ENCODE measurements around the gene PACRG.

PACRG gene

GRCh38 chr6:163308629-163309440 is 581.1 kb downstream of the PACRG start:
- TF ChIP-seq CREB1 (IDR thresholded peaks at IDR 0.05; ENCODE audit: low read depth), result no peak
- TF ChIP-seq REST (IDR thresholded peaks at IDR 0.05; ENCODE audit: low read depth), result no peak
- no peak for TF ChIP-seq USF1 (IDR thresholded peaks at IDR 0.05)
- TF ChIP-seq NFIC (IDR thresholded peaks at IDR 0.05), result no peak
- no peak for TF ChIP-seq MAX (IDR thresholded peaks at IDR 0.05)
- no peak for TF ChIP-seq RAD21 (IDR thresholded peaks at IDR 0.05; ENCODE audit: low read depth)
- TF ChIP-seq ZBTB7A (IDR thresholded peaks at IDR 0.05; ENCODE audit: low read depth), result no peak

- TF ChIP-seq REST (IDR thresholded peaks at IDR 0.05; ENCODE audit: low read depth), result no peak
- TF ChIP-seq TEAD4 (IDR thresholded peaks at IDR 0.05), result no peak
- TF ChIP-seq RAD21 (IDR thresholded peaks at IDR 0.05; ENCODE audit: low read depth), result no peak
Observed at GRCh38 chr6:163309491-163310026, 581.8 kb downstream of the PACRG start.

- TF ChIP-seq NFIC (IDR thresholded peaks at IDR 0.05), result no peak
- no peak for TF ChIP-seq MAX (IDR thresholded peaks at IDR 0.05)
- no peak for TF ChIP-seq CEBPB (IDR thresholded peaks at IDR 0.05)
- TF ChIP-seq EGR1 (IDR thresholded peaks at IDR 0.05), result no peak
- no peak for TF ChIP-seq TCF12 (IDR thresholded peaks at IDR 0.05; ENCODE audit: low read depth)
- no peak for TF ChIP-seq TAF1 (IDR thresholded peaks at IDR 0.05; ENCODE audit: low read depth)
- no peak for TF ChIP-seq ZBTB7A (IDR thresholded peaks at IDR 0.05; ENCODE audit: low read depth)
- no peak for TF ChIP-seq TEAD4 (IDR thresholded peaks at IDR 0.05)
- TF ChIP-seq RAD21 (IDR thresholded peaks at IDR 0.05; ENCODE audit: low read depth), result no peak
- TF ChIP-seq REST (IDR thresholded peaks at IDR 0.05; ENCODE audit: low read depth), result no peak
- no peak for TF ChIP-seq CREB1 (IDR thresholded peaks at IDR 0.05; ENCODE audit: low read depth)
Observed at GRCh38 chr6:163310096-163310972, 582.6 kb downstream of the PACRG start.

GRCh38 chr6:163310973-163311383 is 583.2 kb downstream of the PACRG start:
- no peak for TF ChIP-seq YY1 (IDR thresholded peaks at IDR 0.05; ENCODE audit: low read depth)
- TF ChIP-seq FOXM1 (IDR thresholded peaks at IDR 0.05; ENCODE audit: borderline replicate concordance, low read depth), result no peak
- no peak for TF ChIP-seq MAX (IDR thresholded peaks at IDR 0.05)
- no peak for TF ChIP-seq EGR1 (IDR thresholded peaks at IDR 0.05)
- no peak for TF ChIP-seq TCF12 (IDR thresholded peaks at IDR 0.05; ENCODE audit: low read depth)
- TF ChIP-seq NFIC (IDR thresholded peaks at IDR 0.05), result no peak
- no peak for TF ChIP-seq ZBTB7A (IDR thresholded peaks at IDR 0.05; ENCODE audit: low read depth)
- no peak for TF ChIP-seq TEAD4 (IDR thresholded peaks at IDR 0.05)
- no peak for TF ChIP-seq EP300 (IDR thresholded peaks at IDR 0.05; ENCODE audit: borderline replicate concordance)
- no peak for TF ChIP-seq CEBPB (IDR thresholded peaks at IDR 0.05)
- TF ChIP-seq TAF1 (IDR thresholded peaks at IDR 0.05; ENCODE audit: low read depth), result no peak
- no peak for TF ChIP-seq RAD21 (IDR thresholded peaks at IDR 0.05; ENCODE audit: low read depth)
- TF ChIP-seq CREB1 (IDR thresholded peaks at IDR 0.05; ENCODE audit: low read depth), result no peak
- TF ChIP-seq REST (IDR thresholded peaks at IDR 0.05; ENCODE audit: low read depth), result no peak
- TF ChIP-seq USF1 (IDR thresholded peaks at IDR 0.05), result no peak

All from Ishikawa (cell line).